Activated T-helper 1 cell treated with Interleukin-2 at 50 U/mL for 16 hours (primary cell): Measurements from ENCODE around the gene TRAF3.
"Not testable (repeated sequence)": the region's sequence is repeated elsewhere in the genome, so short reads cannot be mapped to it uniquely, and the experiment has no call there.

Source experiments
- DNase-seq: peaks from one replicate; pipeline ENCODE4 v3.0.0-alpha.2; 2020; ENCODE audit warnings: low read depth

The TRAF3 gene

DNA sequence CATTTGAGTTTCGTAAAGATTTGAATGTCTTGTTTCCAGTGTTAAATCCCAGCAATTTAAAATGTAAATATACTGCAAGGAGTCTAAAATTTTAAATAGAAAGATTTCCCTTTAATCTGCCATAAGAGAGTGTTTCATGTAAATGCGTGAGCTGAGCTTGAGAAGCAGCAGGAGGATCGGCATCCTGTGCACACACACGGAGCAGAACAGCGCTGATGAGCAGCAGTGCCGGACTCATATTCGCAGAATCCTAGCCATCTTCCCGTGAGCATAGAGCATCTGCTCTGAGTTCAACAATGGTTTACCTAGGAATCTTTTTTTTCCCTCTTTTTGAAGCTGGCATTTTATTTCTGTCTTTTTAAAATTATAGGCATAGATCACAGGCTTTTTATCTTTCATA, 115.4 kb downstream of the TRAF3 start:
- no peak for DNase-seq

DNA sequence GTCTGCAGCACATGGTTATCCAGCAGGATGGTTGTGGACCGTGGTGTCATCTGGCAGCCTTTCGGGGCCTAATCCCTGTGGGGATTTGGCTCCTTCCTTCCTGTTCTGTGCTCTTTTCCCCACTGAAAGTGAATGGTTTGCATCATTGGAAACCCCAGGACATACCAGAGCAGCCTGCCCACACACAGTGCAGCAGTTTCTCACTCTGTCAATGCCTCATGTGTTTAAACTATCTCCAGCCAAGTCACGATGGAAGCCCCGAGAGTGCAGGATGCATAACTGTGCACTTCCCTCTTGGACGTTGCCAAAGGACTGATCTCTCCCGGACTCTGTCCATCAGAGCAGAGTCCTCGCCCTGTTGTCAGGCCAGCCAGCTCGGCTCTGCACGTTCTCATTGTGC, 116.2 kb downstream of the TRAF3 start:
- DNase-seq: no peak

DNA sequence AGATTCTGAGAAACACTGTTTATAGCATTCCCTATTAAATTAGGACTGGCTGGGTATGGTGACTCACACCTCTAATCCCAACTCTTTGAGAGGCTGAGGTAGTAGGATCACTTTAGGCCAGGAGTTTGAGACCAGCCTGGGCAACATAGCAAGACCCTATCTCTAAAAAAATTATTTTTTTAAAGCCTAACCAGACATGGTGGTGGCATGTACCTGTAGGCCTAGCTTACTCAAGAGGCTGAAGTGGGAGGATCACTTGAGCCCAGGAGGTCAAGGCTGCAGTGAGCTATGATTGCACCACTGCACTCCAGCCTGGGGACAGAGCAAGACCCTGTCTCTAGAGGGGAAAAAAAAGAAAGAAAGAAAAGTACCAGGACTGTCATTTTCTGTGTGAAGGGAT, 119.5 kb downstream of the TRAF3 start:
- not testable (repeated sequence) for DNase-seq

DNA sequence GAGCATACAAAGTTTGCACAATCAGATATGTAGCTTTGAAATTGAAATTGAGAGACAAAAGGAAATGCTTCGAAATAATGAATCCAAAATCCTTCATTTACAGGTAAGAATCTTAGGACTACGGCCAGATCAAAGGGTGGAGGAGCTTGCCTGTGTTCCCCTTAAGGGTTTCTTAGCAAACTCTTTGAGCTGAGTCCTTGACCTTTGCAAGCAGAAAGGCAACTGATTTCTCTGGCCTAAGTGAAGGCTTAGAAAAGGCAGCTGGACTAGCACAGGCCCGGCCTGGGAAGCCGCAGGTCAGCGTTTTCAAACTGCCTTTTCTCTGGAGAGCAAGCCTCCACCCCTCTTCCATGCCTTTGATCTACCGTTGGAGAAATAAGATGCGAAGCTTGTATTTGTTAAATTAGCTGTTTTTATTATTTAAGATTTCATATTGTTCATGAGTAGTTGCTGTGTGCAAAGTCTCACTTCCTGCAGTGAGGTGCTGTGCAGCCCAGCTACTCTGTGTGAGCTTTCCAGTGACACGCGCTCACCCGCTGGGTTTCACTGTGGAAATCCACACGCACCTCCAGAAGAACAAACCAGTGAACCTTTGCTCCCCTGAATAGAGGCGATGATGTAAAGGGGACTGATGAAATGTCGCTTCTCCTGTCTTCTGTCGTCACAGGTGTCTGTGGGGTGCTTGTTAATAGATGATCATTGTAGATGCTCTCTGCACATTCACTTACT, 120.2 kb downstream of the TRAF3 start:
- no peak for DNase-seq

DNA sequence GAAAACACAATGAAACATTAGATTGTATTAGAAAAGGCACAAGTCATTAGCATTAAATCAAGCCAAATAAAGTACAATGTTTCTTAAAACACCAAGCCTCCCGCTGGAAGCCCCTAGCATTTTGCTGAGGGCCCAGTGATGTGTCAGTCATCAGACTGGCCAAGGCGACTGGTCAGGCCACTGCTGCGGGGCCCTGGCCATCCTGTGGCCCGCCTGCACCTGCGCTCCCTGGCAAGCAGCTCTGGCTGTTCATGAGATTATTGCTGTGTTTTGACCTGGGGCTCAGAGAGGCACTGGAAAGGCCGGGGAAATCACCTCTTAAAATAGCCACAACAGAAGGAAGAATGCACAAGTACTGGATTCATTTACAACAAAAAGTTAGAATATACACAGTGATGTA, 121.0 kb downstream of the TRAF3 start:
- no peak for DNase-seq

DNA sequence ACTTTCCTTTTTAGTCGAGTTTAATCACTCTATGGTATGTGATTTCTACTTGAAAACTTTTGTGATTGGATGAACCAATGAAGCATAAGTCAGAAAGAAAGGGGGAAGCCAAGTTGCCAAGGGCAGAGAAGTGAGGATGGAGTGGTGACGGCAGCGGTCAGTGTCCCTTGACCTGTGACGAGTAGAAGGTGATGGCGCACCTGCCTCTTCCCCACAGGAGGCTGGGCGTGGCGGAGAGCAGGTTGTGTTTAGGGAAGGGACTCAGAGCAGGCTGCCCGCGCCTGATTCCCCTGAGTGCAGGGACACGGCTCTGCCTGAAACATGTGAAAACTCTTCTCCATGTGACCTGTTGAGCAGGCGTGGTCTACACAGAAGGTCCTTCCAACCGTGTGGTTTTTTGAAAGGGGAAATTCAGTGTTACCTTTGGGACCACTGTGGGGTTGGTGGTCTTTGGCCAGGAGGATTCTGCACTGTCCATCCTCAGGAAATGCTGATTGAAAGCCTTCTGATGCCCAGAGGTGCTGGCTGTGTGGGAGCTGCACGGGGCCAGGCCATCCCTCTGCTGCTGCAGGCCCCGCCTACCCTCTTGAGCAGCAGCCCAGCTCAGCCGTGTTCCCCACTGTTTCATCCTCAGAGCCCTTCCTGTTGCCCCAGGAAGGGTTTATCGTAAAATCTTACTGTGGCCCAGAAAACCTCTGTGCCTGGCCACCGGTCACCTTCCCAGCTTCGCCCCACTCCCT, 121.7 kb downstream of the TRAF3 start:
- no peak for DNase-seq

DNA sequence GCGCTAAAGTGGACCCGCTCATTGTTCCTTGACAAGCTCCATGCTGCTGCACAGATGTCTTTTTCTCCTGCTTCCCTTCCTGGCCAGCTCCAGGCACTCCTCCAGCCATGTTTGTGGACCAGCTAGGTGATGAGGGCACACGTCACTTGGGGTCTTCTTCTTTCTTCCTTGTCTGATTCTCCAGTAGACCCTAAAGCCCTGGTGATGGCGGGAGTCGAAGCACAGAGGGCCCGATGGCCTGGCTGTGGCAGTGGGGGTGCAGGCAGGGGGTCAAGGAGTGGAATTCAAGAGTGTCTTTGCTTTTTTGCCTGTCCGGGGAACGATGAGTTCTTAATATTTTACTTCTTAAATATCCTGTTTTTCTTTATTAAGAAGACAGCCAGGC, 122.3 kb downstream of the TRAF3 start:
- DNase-seq: no peak

DNA sequence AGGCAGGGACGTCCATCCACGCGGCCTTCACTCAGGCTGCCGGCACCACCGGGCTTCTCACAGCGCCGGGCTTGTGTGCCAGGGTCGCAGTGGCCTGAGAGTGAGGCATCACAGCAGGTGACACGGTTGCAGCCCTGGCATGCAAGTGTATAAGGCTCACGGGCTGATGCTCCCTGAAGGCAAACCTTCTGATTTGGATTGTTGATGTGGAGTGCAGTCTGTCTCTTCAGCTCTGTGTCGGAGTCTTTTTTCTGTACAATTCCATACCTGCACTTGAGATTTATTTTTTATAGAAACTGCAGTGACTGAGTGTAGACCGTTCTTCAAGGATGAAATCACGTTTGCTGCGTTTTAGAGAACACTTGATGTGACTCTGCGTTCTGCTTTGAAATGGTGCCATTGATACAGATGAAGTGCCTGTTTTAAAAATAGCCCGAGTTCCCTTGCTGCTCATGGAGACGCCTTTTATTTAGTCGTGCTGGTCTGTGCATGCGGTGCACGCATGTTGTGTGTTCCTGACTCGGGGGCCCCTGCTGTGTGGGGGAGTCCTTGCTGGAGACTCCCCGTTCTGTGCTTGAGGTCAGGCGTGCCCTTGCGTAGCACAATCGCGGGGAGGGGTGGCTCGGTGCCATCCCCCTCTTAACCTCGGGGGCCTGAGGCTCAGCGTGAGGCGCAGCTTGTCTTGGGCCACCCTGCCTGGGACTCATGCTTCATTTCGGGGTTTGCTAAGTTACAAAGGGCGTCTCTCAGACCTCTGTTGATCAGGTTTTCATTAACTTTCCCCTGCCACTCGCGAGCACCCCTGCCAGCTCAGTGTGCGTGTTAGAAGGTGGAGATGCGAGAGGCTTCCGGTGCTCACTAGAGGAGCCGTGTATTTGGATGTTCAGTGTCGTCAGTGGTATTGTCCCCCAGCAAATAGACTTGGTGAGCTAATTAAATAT, 123.7 kb downstream of the TRAF3 start:
- no peak for DNase-seq

DNA sequence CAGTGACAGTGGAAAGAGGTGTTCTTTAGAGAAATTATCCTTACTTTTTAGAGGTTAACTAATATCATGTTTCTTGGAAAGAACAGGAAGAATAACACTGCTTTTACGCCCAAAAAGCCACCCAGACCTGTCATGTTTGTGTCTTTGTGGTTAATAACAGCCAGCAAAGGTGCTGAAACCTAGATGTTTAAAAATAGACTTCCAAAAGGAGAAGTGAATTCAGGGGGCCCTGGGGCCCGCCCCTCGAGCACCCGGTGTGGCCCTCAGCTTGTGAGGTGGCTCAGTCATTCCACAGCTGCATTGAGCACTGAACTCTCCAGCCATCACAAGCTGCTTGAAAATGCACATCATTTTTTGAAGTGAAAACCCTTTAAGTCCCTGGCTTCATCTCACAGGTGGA, 124.4 kb downstream of the TRAF3 start:
- no peak for DNase-seq

DNA sequence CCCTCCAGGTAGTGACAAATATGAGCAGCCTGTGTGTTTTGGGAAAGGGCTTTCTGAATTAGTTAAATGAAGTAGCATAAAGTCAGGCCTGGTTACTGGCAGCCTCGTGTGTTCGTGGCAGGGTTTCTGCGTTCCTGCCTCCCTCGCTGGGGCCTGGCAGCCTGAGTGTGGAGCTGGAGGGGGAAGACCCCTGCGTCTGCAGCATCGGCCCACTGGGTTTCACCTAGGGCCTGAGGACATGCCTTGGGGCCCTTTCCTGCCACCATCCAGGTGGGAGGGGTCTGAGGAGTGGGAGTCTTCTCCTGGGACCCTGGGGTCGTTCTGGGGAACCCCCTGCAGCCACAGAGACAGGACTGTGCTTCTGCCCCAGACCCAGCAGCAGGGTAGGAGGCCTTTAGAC, 124.8 kb downstream of the TRAF3 start:
- no peak for DNase-seq

DNA sequence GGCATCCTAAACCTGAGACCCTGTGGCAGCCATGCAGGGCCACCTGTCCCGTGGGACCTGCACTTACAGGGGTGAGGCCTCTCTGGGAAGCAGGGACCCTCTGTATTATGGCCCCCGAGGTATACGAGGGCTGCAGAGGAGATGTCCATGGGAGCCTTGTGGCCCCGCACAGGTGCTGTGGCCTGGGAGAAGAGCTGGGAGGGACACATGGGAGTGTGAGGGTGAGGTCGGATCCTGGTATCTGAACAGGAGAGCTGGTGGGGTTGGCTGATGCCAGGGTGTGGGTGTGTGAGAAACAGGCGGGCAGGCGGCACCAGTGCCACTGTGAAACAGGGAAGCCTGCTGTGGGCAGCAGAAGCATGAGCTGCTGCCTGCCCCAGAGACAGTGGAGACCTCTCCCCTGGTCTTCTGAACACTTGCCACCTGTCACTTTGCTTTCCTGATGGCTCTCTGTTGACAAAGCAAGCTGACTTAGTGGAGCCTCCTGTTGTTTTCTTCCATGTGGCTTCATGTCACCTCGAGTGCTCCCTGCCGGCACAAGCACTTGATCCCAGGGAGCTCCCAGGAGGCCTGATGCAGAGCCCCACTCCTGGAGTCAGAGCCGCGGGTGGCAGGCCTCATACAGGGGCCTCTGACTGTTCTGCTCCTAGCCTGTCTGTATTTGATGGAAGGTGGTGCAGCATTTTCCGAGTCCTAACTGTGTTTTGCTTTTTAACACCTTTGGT, 125.4 kb downstream of the TRAF3 start:
- no peak for DNase-seq

DNA sequence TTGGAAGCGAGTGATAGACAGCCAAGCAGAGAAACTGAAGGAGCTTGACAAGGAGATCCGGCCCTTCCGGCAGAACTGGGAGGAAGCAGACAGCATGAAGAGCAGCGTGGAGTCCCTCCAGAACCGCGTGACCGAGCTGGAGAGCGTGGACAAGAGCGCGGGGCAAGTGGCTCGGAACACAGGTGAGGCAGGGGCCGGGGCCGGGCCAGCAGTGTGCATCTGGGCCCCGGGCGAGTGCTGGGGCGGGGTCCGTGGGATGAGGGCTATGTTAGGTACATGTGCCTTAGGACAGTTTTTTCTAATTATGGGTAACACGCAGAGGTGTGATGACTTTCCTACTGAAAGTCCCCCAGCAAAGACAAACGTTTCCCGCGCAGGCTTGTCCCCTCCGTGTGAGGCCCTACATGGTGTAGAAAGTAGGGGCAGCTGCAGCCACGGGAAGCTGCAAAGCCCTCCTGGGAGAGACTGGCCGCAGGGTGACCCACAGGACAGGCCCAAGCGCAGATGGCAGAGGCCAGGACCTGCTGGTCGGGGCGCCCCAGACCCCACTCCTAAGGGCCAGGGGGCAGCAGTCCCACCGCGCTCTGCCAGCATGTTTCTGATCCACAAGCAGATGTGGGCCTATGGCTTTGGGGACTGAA, 126.1 kb downstream of the TRAF3 start:
- DNase-seq: no peak

DNA sequence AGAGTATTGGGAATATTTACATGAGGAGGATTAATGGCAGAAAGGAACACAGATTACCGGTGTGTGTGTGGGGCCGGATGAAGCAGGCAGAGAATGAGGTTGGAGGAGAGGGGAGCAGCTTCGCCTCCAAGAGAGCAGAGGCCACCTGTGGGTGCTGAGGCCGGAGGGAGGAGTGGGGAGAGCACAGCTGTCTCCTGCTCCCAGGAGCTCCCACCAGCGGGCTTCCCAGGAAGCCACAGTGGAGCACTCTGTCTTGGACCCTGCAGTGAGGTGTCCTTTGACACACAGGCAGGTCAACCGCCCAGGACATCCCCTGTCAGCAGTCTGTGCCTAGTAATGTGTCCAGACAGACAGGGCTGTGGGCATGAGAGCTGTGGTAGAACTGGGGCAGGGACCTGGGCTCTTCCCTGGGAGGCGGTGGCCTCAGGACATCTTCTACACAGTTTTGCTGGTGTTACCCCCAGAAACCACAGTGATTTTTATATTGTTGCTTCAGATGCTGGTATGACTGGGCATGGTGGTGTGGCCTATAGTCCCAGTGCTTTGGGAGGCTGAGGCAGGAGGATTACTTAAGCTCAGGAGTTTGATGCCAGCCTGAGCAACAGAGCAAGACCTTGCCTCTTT, 126.8 kb downstream of the TRAF3 start:
- no peak for DNase-seq

DNA sequence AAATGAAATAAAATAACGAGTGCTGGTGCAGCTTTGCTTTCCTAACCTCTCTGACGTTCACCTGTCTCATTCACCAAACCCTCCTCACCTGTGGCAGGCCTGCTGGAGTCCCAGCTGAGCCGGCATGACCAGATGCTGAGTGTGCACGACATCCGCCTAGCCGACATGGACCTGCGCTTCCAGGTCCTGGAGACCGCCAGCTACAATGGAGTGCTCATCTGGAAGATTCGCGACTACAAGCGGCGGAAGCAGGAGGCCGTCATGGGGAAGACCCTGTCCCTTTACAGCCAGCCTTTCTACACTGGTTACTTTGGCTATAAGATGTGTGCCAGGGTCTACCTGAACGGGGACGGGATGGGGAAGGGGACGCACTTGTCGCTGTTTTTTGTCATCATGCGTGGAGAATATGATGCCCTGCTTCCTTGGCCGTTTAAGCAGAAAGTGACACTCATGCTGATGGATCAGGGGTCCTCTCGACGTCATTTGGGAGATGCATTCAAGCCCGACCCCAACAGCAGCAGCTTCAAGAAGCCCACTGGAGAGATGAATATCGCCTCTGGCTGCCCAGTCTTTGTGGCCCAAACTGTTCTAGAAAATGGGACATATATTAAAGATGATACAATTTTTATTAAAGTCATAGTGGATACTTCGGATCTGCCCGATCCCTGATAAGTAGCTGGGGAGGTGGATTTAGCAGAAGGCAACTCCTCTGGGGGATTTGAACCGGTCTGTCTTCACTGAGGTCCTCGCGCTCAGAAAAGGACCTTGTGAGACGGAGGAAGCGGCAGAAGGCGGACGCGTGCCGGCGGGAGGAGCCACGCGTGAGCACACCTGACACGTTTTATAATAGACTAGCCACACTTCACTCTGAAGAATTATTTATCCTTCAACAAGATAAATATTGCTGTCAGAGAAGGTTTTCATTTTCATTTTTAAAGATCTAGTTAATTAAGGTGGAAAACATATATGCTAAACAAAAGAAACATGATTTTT, 128.2 kb downstream of the TRAF3 start:
- DNase-seq: no peak

DNA sequence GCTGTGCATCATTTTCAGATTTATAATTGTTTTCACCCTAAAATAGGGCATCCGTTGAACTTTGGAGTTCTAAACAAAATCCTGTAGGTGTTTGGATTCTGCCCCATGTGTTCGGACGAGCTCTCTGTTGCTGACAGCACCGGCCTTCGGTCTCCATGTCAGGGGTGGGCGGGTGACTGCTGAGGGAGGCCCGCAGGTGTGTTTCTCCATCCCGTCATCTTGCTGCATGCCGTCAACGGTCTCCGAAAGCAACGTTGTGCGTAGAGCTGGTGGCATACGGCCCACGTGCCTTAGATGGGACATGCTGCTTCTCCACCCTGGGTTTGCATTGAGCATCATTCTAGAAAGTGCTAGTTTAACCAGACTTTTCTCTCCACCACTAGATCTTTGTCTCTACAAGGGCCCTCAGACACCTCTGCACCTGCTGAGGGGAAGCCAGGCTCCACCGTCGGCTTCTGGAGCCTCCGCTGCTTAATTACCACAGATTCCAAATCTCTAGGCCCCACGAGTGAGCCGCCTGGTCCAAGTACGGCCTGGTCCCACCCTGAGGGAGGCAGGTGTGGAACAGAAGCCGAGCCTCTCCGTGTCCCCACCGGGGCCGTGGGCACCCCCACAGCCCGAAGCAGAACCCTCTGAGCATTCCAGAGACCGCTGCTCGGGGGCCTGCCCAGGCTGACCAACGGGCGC, 129.5 kb downstream of the TRAF3 start:
- no peak for DNase-seq

DNA sequence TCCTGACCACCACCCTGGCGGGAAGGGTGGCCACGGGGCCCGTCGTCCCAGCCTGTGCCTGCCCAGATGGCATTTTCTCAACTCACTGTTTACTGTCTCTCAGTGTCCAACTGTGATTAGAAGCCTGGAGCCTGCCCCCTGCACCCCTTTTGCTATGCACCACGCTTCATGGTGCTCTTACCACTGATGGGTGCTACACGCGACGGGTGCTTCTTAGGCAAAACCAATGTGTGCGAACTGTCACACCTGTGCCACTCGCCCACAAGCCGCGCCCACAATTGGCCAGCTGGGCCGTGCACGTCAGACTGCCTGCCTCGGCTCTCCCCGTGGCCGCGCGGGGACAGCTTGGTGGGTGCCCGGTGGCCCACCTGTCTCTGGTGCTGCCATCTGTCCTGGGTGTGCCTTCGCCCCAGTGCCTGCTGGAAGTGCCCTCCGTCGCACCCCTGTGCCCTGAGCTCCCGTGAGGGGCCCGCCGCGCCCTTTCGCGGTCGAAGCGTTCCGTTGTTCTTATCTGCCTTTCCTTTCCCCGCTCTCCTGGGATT, 130.1 kb downstream of the TRAF3 start:
- DNase-seq: no peak

DNA sequence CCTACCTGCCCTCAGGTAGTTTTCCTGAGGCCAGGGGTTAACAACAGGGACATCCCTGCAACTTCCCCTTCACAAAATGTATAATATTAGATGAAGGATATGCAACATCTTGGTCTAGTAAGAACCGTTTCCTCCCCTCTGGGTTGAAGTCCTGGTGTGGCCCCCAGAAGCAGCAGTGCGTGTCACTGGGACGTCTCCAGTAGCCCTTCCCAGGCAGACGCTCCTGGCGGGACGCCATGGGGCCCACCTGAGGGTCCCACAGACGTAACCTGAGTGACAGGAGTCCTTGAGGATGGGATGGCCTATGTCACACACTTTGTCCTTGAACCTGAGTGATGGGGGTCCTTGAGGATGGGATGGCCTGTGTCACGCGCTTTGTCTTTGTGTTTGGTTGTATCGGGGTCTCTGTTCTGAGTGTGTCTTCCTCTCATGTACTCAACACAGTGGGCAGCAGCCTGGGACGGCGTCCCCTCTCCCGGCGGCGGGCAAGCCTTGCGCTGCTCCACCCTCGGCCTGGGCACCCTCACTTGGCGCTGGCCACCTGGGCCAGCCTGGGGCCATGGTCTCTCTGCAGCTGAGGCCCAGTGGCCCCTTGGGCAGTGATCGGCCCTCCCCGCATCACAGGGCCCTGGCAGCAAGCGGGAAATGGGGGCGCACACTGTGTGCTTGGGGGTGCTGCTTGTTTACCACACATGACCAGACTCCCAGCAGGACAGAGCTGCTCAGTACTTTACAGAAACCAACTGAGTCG, 130.9 kb downstream of the TRAF3 start:
- no peak for DNase-seq

DNA sequence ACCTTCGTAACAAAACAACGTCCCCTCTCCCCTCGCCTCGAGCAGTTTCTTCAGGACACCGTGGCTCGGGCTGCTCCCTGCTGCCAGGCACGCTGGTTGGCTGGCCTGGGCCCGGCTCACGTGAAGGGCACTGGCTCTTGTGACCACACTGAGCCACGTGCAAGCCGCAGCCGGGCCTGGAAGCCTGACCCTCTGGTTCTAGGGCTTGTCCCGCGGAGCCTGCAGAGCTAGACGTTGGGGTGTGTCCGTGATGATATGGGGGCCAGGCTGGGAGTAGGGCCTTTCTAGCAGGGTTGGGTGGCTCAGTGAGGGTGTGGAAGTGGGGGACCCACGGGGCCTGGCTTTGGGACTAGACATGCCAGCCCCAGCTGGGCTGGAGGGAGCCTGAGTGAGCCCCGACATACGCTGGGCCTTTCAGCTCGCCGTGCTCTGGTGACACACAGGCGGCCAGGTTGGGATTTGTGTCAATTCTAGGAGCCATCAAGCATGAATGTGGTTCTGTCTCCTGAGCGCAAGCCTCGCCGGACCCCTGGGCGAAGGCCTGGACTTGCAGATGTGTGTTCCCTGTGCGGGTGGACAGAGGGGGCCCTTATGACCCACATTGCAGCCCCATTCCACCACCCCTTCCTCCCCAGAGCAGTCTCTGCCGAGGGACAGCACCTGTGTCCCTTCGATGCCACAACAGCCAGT, 131.7 kb downstream of the TRAF3 start:
- no peak for DNase-seq
